Renal cortical epithelial cell (primary cell): ENCODE measurements around the gene MLX. TPM values are rescaled to one million over a fixed set of nuclear protein-coding genes. Genes with fewer than 3 reads are reported as not detected.
"Not testable (repeated sequence)": the region's sequence is repeated elsewhere in the genome, so short reads cannot be mapped to it uniquely, and the experiment has no call there.

ENCODE experiments used
- DNase-seq: peaks from one replicate; pipeline ENCODE4 v3.0.0-alpha.2; 2011; ENCODE audit warnings: low read depth
- total RNA-seq: library from RNA; depleted of rRNA; stranded (reverse); fragments of >200 nt; gene quantifications from 2 replicates; pipeline ENCODE4 v1.2.3, GENCODE V29; 2014

The MLX gene
- total RNA-seq, 1 donor from 2014 or later = 21.9 TPM

GRCh38 chr17:42618442-42619150, 51.7 kb downstream of the MLX start:
- peak; percentile 38 for DNase-seq

GRCh38 chr17:42621987-42622386, 55.1 kb downstream of the MLX start:
- DNase-seq = not testable (repeated sequence)

Other genes with a start within 250 kb of the MLX start
- 118 and 270 TPM in 2 replicates for gene STAT3, start 178.7 kb upstream of the MLX start, total RNA-seq
- 256 and 383 TPM in 2 replicates for gene CAVIN1, start 143.8 kb upstream of the MLX start, total RNA-seq
- gene ATP6V0A1, start 108.2 kb upstream of the MLX start, total RNA-seq = 43.6 and 137 TPM in 2 replicates
- gene NAGLU, start 30.9 kb upstream of the MLX start, total RNA-seq = 24.8 and 42.2 TPM in 2 replicates
- gene HSD17B1, start 14.2 kb upstream of the MLX start, total RNA-seq = 0.30 and 0.69 TPM in 2 replicates
- 8.2 and 32.2 TPM in 2 replicates for gene COASY, start 5.0 kb upstream of the MLX start, total RNA-seq
- gene PSMC3IP, start 10.6 kb downstream of the MLX start, total RNA-seq = 2.9 and 5.0 TPM in 2 replicates
- 64.3 and 99.0 TPM in 2 replicates for gene RETREG3, start 42.3 kb downstream of the MLX start, total RNA-seq
- gene TUBG1, start 42.6 kb downstream of the MLX start, total RNA-seq = 21.9 and 37.5 TPM in 2 replicates
- gene TUBG2, start 92.2 kb downstream of the MLX start, total RNA-seq = 4.5 and 9.1 TPM in 2 replicates
- gene PLEKHH3, start 109.9 kb downstream of the MLX start, total RNA-seq = 9.6 and 14.2 TPM in 2 replicates
- gene CCR10, start 114.7 kb downstream of the MLX start, total RNA-seq = 1.6 and 6.3 TPM in 2 replicates
- 5.4 and 15.2 TPM in 2 replicates for gene CNTNAP1, start 115.4 kb downstream of the MLX start, total RNA-seq
- gene EZH1, start 177.9 kb downstream of the MLX start, total RNA-seq = 8.2 and 21.2 TPM in 2 replicates
- gene RAMP2, start 194.1 kb downstream of the MLX start, total RNA-seq = not detected in 2 replicates
- gene VPS25, start 206.3 kb downstream of the MLX start, total RNA-seq = 70.5 and 148 TPM in 2 replicates
- 1.9 and 9.7 TPM in 2 replicates for gene WNK4, start 213.5 kb downstream of the MLX start, total RNA-seq
- gene COA3, start 231.6 kb downstream of the MLX start, total RNA-seq = 81.1 and 89.7 TPM in 2 replicates
- 0.05 TPM in 1 of 2 replicates, not detected in the other for gene CNTD1, start 231.8 kb downstream of the MLX start, total RNA-seq